ENCODE results near the gene HECTD2. TPM values are rescaled to one million over a fixed set of nuclear protein-coding genes. Genes with fewer than 3 reads are reported as not detected.

HECTD2 gene
- total RNA-seq, 1 donor from 2014 or later = 22.1 TPM

- TF ChIP-seq CTCF (IDR thresholded peaks at IDR 0.05) = no peak
- H3K36me3 Mint-ChIP-seq (ENCODE audit: unreplicated experiment) = peaks cover 14% of the 10 kb centered on the region
- no peaks in the 10 kb centered on the region for H3K27me3 Mint-ChIP-seq (ENCODE audit: unreplicated experiment)
- no peak for DNase-seq (ENCODE audit: extremely low spot score, unreplicated experiment)
- no peaks in the 10 kb centered on the region for H3K9me3 Mint-ChIP-seq (ENCODE audit: unreplicated experiment)
- H3K27ac Mint-ChIP-seq (ENCODE audit: unreplicated experiment) = peak overlapping the region; percentile 66
- no peak overlapping the region for H3K4me3 Mint-ChIP-seq (ENCODE audit: unreplicated experiment)
- H3K4me1 Mint-ChIP-seq (ENCODE audit: unreplicated experiment) = peaks cover 34% of the 10 kb centered on the region
These were observed 101.6 kb downstream of the HECTD2 start for GRCh38 chr10:91511549-91512330.

- no peak for DNase-seq (ENCODE audit: extremely low spot score, unreplicated experiment)
- Mint-ChIP-seq H3K4me3 (ENCODE audit: unreplicated experiment) (no peak overlapping the region), H3K27me3 (ENCODE audit: unreplicated experiment) (no peaks in the 10 kb centered on the region), H3K9me3 (ENCODE audit: unreplicated experiment) (peaks cover 3% of the 10 kb centered on the region), H3K4me1 (ENCODE audit: unreplicated experiment) (peaks cover 34% of the 10 kb centered on the region), H3K27ac (ENCODE audit: unreplicated experiment) (peak overlapping the region; percentile 50), H3K36me3 (ENCODE audit: unreplicated experiment) (peaks cover 17% of the 10 kb centered on the region)
- TF ChIP-seq CTCF (IDR thresholded peaks at IDR 0.05) = no peak
These were observed 102.3 kb downstream of the HECTD2 start for GRCh38 chr10:91512458-91512857.

- Mint-ChIP-seq H3K27me3 (ENCODE audit: unreplicated experiment) (no peaks in the 10 kb centered on the region), H3K9me3 (ENCODE audit: unreplicated experiment) (peaks cover 8% of the 10 kb centered on the region), H3K4me3 (ENCODE audit: unreplicated experiment) (no peak overlapping the region), H3K4me1 (ENCODE audit: unreplicated experiment) (peaks cover 34% of the 10 kb centered on the region), H3K36me3 (ENCODE audit: unreplicated experiment) (peaks cover 26% of the 10 kb centered on the region), H3K27ac (ENCODE audit: unreplicated experiment) (peak overlapping the region; percentile 31)
- no peak for DNase-seq (ENCODE audit: extremely low spot score, unreplicated experiment)
- TF ChIP-seq CTCF (IDR thresholded peaks at IDR 0.05) = no peak
These were observed 103.7 kb downstream of the HECTD2 start for GRCh38 chr10:91513598-91514424.

GRCh38 chr10:91514787-91515186, 104.6 kb downstream of the HECTD2 start:
- Mint-ChIP-seq H3K27me3 (ENCODE audit: unreplicated experiment) (no peaks in the 10 kb centered on the region), H3K27ac (ENCODE audit: unreplicated experiment) (peak overlapping the region; percentile 62), H3K4me3 (ENCODE audit: unreplicated experiment) (no peak overlapping the region), H3K9me3 (ENCODE audit: unreplicated experiment) (peaks cover 8% of the 10 kb centered on the region), H3K36me3 (ENCODE audit: unreplicated experiment) (peaks cover 31% of the 10 kb centered on the region), H3K4me1 (ENCODE audit: unreplicated experiment) (peaks cover 34% of the 10 kb centered on the region)
- TF ChIP-seq CTCF (IDR thresholded peaks at IDR 0.05) = no peak
- no peak for DNase-seq (ENCODE audit: extremely low spot score, unreplicated experiment)

GRCh38 chr10:91517394-91517793, 107.2 kb downstream of the HECTD2 start:
- TF ChIP-seq CTCF (IDR thresholded peaks at IDR 0.05) = no peak
- peaks cover 8% of the 10 kb centered on the region for H3K9me3 Mint-ChIP-seq (ENCODE audit: unreplicated experiment)
- H3K27ac Mint-ChIP-seq (ENCODE audit: unreplicated experiment) = no peak overlapping the region
- no peak for DNase-seq (ENCODE audit: extremely low spot score, unreplicated experiment)
- peaks cover 33% of the 10 kb centered on the region for H3K36me3 Mint-ChIP-seq (ENCODE audit: unreplicated experiment)
- H3K4me3 Mint-ChIP-seq (ENCODE audit: unreplicated experiment) = no peak overlapping the region
- no peaks in the 10 kb centered on the region for H3K27me3 Mint-ChIP-seq (ENCODE audit: unreplicated experiment)
- H3K4me1 Mint-ChIP-seq (ENCODE audit: unreplicated experiment) = peaks cover 26% of the 10 kb centered on the region

Data from osteocyte (in vitro differentiated cells).